Activated T-cell treated with anti-CD3 and anti-CD28 coated beads, Interleukin-2, amount 50 U/mL, for 1 hour (primary cell): ENCODE results near the gene DIAPH2.
"Not testable (repeated sequence)": the region's sequence is repeated elsewhere in the genome, so short reads cannot be mapped to it uniquely, and the experiment has no call there.

Experiments
- DNase-seq: peaks from one replicate; pipeline ENCODE4 v3.0.0-alpha.2; 2020

DIAPH2 gene

DNA sequence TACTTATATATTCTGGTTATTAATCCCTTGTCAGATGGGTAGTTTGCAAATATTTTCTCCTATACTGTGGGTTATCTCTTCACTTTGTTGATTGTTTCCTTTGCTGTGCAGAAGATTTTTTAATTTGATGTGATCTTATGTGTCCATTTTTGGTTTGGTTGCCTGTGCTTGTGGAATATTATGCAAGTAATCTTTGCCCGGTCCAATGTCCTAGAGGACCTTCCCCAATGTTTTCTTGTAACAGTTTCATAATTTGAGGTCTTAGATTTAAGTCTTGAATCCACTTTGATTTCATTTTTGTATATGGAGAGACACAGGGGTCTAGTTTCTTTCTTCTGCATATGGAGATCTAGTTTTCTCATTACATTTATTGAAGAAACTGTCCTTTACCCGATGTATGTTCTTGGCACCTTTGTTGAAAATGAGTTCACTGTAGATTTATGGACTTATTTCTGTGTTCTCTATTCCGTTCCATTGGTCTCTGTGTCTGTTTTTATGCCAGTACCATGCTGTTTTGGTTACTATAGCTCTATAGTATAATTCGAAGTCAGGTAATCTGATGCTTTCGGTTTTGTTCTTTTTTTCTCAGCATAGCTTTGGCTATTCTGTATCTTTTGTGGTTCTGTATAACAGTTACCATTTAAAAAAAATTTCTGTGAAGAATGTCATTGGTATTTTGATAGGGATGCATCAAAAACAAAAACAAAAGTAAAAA, 34.7 kb downstream of the DIAPH2 start:
- no peak for DNase-seq

DNA sequence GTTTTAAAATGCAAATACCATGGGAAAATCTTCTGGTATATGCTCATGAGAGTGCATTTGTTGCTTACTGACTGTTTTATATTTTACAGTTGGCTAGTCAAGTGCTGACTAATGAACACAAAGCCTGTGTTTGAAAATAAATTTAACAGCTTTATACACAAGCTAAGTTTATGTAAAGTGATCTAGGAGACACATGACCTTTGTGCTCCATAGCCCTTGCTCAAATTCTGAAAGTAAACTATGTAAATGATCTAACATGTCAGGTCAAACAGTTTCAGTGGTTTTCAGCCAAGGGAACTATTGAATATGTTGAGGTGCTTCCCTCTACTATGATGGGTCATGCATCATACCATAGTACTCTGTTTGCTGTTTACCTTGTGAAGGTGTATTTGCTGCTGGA, 36.7 kb downstream of the DIAPH2 start:
- no peak for DNase-seq

DNA sequence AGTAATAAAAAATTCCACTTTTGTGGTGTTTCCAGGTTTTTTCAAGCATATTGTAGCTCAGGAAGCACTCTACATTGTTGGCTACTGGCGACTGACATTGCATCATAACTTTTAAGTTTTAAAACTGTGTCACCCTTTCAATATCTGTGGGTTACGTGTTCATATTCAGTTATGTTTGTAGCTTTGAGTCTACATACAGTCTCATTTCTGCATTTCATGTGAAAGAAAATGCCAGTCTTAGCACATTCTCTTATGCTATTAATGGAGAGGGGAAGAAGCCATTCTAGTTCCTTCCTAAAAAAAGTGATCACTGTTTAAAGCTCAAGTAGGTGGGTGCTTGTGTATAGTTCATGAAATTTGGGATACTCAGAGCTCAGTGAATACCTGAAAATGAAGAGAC, 38.1 kb downstream of the DIAPH2 start:
- no peak for DNase-seq

DNA sequence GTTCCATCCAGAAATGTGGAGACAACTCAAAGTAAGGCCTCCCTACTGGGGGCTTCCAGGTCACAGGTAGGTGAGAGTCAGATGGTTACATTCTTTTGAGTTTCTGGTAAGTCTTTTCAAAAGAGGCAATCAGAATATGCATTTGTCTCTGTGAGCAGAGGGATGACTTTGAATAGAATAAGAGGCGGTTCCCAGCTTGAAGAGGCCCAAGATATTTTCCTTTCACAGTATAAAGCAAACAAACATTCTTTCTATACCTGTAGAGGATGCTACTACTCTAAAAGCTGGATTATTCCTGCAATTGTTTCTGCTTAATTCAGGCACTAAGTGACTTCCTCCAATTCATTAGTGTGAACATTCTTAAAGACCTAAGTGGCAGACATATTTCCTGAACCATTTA, 44.4 kb downstream of the DIAPH2 start:
- DNase-seq, result no peak

DNA sequence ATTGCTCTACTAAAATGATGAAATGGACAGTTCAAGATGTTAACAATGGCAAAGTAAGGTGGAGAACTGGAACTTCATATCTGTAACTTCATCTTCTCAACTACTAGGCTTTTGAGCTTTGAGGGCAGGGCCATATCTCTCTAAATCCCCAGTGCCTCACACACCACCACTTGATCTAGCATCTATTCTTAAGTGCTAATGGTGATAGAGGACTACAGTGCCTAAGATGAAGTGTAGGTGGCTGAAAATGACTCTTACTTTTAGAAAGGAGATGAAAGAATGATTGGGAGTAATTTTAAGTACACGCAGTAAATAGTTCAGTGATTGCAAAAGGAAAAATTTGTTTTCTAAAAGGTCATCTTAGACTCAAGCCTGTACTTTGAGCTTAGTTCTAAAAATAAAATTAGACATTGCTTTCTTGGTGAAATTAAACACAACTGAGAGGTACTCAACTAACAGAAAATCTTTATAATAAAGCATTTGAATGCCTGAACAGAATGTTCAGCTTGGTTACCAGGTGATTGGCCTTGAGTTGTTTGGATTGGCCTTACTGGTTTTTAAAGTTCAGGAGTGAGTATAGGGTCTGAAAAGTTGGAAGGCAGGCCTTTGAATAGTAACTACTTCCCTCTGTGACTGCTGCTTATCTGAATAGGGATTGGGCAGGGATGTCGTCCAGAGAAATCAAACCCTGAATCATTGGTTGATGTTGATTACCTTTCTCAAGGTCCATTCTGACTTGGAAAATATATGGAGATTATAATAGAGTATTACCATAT, 45.4 kb downstream of the DIAPH2 start:
- no peak for DNase-seq

DNA sequence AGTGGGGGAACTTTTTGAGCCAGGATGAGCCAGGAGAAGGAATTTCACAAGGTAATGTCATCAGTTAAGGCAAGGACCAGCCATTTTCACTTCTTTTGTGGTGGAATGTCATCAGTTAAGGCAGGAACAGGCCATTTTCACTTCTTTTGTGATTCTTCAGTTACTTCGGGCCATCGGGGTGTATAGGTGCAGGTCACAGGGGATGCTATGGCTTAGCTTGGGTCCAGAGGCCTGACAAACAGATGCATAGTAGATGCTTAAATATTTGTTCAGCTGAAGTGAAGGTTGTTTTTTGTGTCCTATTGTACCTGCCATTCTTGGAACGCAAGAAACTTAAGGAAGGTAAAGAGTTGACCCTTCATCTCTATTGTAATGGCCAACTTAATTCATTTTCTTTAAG, 46.4 kb downstream of the DIAPH2 start:
- DNase-seq, result not testable (repeated sequence)

- no peak for DNase-seq
Measured at GRCh38 chrX:96743367-96744073, 58.9 kb downstream of the DIAPH2 start.

DNA sequence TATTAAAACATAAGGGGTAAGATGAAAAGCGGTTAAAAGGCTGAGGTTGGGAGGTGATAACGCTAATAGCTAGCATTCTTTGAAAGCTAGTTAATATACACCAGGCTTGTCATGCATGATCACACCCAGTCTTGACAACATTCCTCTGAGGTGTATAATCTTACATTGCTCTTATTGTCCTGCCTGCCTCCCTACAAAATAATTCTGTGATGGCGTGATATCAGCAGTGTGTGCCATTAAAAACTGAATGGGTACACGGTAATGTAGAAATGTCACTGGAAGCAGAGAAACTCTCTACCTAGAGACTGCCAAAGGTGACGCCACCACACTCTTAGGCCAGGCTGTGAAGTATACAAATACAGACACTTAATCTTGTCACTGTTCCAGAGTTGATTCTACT, 68.1 kb downstream of the DIAPH2 start:
- DNase-seq, result no peak

GRCh38 chrX:96753230-96753629, 68.6 kb downstream of the DIAPH2 start:
- DNase-seq, result no peak

GRCh38 chrX:96756491-96756890, 71.8 kb downstream of the DIAPH2 start:
- no peak for DNase-seq

GRCh38 chrX:96761566-96761965, 76.9 kb downstream of the DIAPH2 start:
- DNase-seq, result no peak

DNA sequence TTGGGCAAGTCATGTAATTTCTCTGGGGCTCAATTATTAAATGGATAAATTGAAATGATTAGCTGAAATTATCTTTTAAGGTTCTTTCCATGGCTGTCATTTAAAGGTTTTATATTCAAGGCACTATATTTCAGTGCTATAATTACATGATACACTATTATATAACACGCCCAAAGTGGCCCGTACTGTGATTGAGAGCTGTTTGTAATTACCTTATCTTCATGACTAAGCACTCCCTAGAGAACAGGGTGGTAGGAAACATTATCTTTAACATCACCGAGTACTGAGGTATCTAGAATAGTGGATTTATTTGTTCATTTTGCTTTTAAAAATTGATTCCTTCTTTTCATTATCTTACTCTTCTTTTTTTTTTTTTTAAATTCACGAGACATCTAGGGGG, 79.0 kb downstream of the DIAPH2 start:
- no peak for DNase-seq

DNA sequence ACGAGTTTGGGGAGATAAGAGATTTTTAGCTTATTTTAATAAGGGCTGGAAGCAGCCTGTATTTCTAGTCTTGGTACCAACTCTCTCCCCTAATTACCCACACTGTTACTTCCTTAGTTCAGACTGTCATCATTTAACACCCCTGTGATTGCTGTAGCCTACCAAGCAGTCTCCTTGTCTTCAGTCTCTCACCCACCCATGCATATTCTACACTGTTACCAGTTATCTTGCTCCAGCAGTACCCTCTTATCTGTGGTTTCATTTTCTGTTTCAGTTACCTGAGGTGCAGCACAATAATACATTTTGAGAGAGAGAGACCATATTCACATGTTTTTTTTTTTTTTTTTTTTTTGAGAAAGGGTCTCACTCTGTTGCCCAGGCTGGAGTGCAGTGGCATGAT, 80.2 kb downstream of the DIAPH2 start:
- no peak for DNase-seq

DNA sequence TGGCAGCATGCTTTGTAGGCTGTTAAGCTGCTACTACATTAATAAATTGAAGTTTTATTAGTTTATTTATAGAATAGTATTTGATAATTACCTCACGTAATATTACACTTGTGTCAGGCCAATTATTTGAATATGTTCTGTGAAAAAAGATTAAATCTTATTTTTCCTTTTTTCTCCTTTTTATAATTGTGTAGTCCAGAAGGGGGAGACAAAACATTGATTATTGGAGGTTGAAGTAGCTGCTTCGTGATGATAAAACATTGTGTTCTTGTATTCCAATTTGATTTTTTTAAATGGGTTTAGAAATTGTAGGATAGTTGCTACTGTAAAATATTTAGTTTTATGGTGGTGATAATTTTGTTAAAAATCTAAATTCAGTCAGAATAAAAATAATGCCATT, 85.7 kb downstream of the DIAPH2 start:
- no peak for DNase-seq

DNA sequence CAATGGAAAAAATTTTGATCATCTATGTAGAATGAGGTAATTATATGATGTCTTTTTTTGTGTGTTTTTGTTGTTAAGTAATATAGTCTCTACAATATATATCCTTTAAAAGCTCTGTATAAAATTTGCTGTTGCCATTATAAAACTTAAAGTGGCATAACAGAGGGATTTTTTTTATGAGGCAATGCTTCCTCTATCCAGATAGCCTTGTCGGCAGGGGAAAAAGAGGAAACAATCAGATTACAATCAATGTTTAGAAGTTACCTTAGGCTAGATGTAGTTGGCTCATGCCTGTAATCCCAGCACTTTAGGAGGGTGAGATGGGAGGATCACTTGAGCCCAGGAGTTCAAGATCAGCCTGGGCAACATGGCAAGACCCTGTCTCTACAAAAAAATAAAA, 86.8 kb downstream of the DIAPH2 start:
- DNase-seq, result no peak

DNA sequence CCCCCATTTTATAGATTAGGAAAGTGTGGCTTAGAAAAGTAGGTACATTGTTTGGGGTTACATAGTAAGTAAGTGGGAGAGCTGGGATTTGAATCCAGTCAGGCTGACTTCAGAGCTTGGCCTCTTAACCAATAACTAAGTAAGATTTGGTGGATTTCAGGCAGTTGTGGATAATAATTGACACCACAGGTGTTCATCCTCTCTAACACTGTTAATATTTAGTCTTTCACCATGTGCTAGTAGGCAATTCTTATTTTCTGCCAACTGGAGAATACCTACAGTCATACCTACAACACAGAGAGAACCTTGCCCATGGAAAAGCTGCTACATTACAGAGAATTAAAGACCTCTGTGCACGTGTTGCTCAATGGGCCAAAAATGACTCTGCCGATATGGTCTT, 89.5 kb downstream of the DIAPH2 start:
- no peak for DNase-seq

- no peak for DNase-seq
Measured at GRCh38 chrX:96776966-96777365, 92.3 kb downstream of the DIAPH2 start.

DNA sequence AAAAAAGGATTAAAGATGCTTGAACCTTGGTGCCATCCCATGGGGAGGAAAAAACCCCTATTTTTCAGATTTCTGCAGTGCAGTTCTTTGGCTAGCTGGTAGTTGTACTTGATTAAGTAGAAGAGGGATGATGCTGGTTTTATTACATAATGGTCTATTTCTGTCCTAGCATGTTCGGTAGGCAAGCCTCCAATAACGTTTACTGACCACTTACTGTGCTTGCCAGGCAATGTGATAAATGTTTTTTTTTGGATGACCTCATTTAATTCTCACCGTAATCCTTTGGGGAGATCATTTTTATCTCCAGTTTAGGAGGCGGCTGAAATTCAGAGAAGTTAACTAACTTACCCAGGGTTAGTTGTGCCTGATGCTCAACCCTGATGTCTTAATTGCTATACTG, 106.9 kb downstream of the DIAPH2 start:
- no peak for DNase-seq

GRCh38 chrX:96792047-96792446, 107.4 kb downstream of the DIAPH2 start:
- DNase-seq, result no peak

GRCh38 chrX:96798982-96799381, 114.3 kb downstream of the DIAPH2 start:
- no peak for DNase-seq

GRCh38 chrX:96807318-96807717, 122.7 kb downstream of the DIAPH2 start:
- no peak for DNase-seq

- no peak for DNase-seq
Measured at GRCh38 chrX:96820935-96821334, 136.3 kb downstream of the DIAPH2 start.

GRCh38 chrX:96824166-96824565, 139.5 kb downstream of the DIAPH2 start:
- DNase-seq, result no peak

GRCh38 chrX:96833333-96833732, 148.7 kb downstream of the DIAPH2 start:
- DNase-seq, result no peak
